T follicular helper cell (primary cell): ENCODE data around the gene MANF.

Experiments used
- DNase-seq: peaks from one replicate; pipeline ENCODE4 v3.0.0-alpha.2; 2020; ENCODE audit warnings: low read depth

Gene MANF

GRCh38 chr3:51390246-51391074 is 5.4 kb downstream of the MANF start:
- no peak for DNase-seq

GRCh38 chr3:51391075-51391565 is 6.0 kb downstream of the MANF start, which contains the start of gene RBM15B:
RBM15B (plus strand) TSS chr3:51391285; CDS start chr3:51391400, 115 bp downstream.
- DNase-seq, result peak; percentile 96

- peak; percentile 41 for DNase-seq
Observed at GRCh38 chr3:51391566-51392354, 6.7 kb downstream of the MANF start.

- no peak for DNase-seq
Observed at GRCh38 chr3:51392355-51393133, 7.5 kb downstream of the MANF start.

GRCh38 chr3:51393134-51393495 is 8.0 kb downstream of the MANF start:
- no peak for DNase-seq

- no peak for DNase-seq
Observed at GRCh38 chr3:51393564-51393963, 8.5 kb downstream of the MANF start.

GRCh38 chr3:51394541-51394940 is 9.4 kb downstream of the MANF start:
- no peak for DNase-seq

GRCh38 chr3:51395493-51396213 is 10.6 kb downstream of the MANF start:
- DNase-seq, result no peak

GRCh38 chr3:51396401-51396800 is 11.3 kb downstream of the MANF start:
- DNase-seq, result no peak

- no peak for DNase-seq
Observed at GRCh38 chr3:51397392-51397791, 12.3 kb downstream of the MANF start.

GRCh38 chr3:51398595-51399310 is 13.7 kb downstream of the MANF start:
- DNase-seq, result no peak

GRCh38 chr3:51400166-51400565 is 15.1 kb downstream of the MANF start:
- DNase-seq, result no peak

- DNase-seq, result no peak
Observed at GRCh38 chr3:51401735-51402134, 16.6 kb downstream of the MANF start.

- no peak for DNase-seq
Observed at GRCh38 chr3:51403675-51404074, 18.6 kb downstream of the MANF start.

GRCh38 chr3:51408021-51408420 is 22.9 kb downstream of the MANF start:
- no peak for DNase-seq

- no peak for DNase-seq
Observed at GRCh38 chr3:51408813-51409212, 23.7 kb downstream of the MANF start.

- DNase-seq, result no peak
Observed at GRCh38 chr3:51422211-51422610, 37.1 kb downstream of the MANF start.

GRCh38 chr3:51426921-51427320 is 41.8 kb downstream of the MANF start:
- no peak for DNase-seq

GRCh38 chr3:51429138-51429537 is 44.0 kb downstream of the MANF start:
- no peak for DNase-seq

- no peak for DNase-seq
Observed at GRCh38 chr3:51434110-51434509, 49.0 kb downstream of the MANF start.
